OCI-LY7 (cell line): ENCODE data around the gene PNMA8C.

ENCODE experiments used
- EZH2phosphoT487 ChIP-seq: fragments of 200-600 bp; sonication (generic); IDR thresholded peaks from 2 replicates; pipeline ENCODE4 v1.6.1; 2018; ENCODE audit warnings: low read depth, borderline replicate concordance, mild to moderate bottlenecking, mixed run types, antibody characterized with exemption, low read length, moderate library complexity, mixed read lengths
- TF ChIP-seq, protein P1 (sequence below): fragments of 200-600 bp; sonication (generic); conservative IDR thresholded peaks from 2 replicates; pipeline ENCODE4 v1.5.1; 2014; ENCODE audit warnings: mild to moderate bottlenecking, antibody characterized with exemption, low read length, moderate library complexity, mixed read lengths

GRCh38 chr19:46381346-46381745, 47.4 kb downstream of the PNMA8C start:
- no peak for TF ChIP-seq EZH2phosphoT487
- TF ChIP-seq, protein P1, sequence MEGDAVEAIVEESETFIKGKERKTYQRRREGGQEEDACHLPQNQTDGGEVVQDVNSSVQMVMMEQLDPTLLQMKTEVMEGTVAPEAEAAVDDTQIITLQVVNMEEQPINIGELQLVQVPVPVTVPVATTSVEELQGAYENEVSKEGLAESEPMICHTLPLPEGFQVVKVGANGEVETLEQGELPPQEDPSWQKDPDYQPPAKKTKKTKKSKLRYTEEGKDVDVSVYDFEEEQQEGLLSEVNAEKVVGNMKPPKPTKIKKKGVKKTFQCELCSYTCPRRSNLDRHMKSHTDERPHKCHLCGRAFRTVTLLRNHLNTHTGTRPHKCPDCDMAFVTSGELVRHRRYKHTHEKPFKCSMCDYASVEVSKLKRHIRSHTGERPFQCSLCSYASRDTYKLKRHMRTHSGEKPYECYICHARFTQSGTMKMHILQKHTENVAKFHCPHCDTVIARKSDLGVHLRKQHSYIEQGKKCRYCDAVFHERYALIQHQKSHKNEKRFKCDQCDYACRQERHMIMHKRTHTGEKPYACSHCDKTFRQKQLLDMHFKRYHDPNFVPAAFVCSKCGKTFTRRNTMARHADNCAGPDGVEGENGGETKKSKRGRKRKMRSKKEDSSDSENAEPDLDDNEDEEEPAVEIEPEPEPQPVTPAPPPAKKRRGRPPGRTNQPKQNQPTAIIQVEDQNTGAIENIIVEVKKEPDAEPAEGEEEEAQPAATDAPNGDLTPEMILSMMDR: no peak
